WERI-Rb-1 (cell line): ENCODE data around the gene C10orf120.

Source experiments
- DNase-seq: peaks from one replicate; pipeline ENCODE4 v3.0.0-alpha.2; 2020
- H3K27ac ChIP-seq: fragments of 250-450 bp; sonication (Bioruptor Pico); 2 replicates; pipeline ENCODE4 v1.5.1; 2020; ENCODE audit warnings: mild to moderate bottlenecking, moderate library complexity
- H3K27me3 ChIP-seq: fragments of 250-450 bp; sonication (Bioruptor Pico); 2 replicates; pipeline ENCODE4 v1.5.1; 2021; ENCODE audit warnings: mild to moderate bottlenecking, low read depth, moderate library complexity; ENCODE audit not compliant: insufficient read depth, severe bottlenecking
- H3K36me3 ChIP-seq: fragments of 250-450 bp; sonication (Bioruptor Pico); 2 replicates; pipeline ENCODE4 v1.5.1; 2020; ENCODE audit warnings: mild to moderate bottlenecking, moderate library complexity
- H3K4me3 ChIP-seq: 2 replicates; pipeline ENCODE4 v1.5.1; 2011; ENCODE audit warnings: low read depth, mild to moderate bottlenecking, control low read depth, low read length
- H3K9me3 ChIP-seq: fragments of 250-450 bp; sonication (Bioruptor Pico); 2 replicates; pipeline ENCODE4 v1.5.1; 2021; ENCODE audit warnings: mild to moderate bottlenecking, moderate library complexity; ENCODE audit not compliant: severe bottlenecking
- TF ChIP-seq, protein P1 (sequence below): IDR thresholded peaks from 2 replicates; pipeline ENCODE4 v1.5.1; 2011; ENCODE audit warnings: low read depth, mild to moderate bottlenecking, control low read depth, inconsistent platforms, low read length

Gene C10orf120

DNA sequence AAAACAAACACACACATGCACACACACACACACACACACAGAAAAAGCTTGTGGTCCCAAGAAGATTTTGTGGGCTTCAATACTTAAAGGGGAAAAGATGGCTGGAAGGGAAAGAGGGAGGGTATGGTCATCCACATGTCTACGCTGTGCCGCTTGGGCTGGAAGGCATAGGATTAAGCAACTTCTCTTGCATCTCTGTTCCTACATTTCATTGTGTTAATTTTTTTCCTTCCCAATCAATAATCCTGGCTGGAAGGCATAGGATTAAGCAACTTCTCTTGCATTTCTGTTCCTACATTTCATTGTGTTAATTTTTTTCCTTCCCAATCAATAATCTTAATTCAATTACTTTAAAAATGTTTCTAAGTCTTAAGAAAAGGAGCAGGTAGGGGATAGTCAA, 30.6 kb downstream of the C10orf120 start:
- H3K4me3 ChIP-seq = no peak overlapping the region
- H3K27me3 ChIP-seq = peaks cover 90% of the 10 kb centered on the region
- TF ChIP-seq, protein P1, sequence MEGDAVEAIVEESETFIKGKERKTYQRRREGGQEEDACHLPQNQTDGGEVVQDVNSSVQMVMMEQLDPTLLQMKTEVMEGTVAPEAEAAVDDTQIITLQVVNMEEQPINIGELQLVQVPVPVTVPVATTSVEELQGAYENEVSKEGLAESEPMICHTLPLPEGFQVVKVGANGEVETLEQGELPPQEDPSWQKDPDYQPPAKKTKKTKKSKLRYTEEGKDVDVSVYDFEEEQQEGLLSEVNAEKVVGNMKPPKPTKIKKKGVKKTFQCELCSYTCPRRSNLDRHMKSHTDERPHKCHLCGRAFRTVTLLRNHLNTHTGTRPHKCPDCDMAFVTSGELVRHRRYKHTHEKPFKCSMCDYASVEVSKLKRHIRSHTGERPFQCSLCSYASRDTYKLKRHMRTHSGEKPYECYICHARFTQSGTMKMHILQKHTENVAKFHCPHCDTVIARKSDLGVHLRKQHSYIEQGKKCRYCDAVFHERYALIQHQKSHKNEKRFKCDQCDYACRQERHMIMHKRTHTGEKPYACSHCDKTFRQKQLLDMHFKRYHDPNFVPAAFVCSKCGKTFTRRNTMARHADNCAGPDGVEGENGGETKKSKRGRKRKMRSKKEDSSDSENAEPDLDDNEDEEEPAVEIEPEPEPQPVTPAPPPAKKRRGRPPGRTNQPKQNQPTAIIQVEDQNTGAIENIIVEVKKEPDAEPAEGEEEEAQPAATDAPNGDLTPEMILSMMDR = no peak
- H3K36me3 ChIP-seq = no peaks in the 10 kb centered on the region
- DNase-seq = no peak
- no peak overlapping the region for H3K27ac ChIP-seq
- no peaks in the 10 kb centered on the region for H3K9me3 ChIP-seq

DNA sequence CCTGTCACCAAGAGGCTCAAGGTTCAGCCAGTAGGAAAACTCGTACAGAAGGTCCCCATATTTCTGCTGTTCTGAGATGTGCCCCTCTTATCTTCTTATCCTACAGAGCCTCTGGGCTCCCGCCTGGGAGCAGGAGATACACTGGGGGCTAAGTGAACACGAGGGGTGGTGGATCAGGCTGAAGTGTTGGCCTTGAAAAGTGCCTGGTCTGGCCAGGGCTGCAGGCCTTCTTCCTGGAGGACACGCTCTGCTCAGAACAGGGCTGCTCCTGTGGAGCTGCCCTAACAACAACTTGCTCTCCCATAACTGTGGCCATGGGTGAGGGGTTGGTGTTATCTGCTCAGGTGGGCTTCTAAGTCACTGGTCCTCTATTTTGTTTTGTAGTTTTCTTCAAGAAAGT, 33.7 kb downstream of the C10orf120 start:
- H3K27me3 ChIP-seq = peaks cover 87% of the 10 kb centered on the region
- no peak for DNase-seq
- no peak overlapping the region for H3K27ac ChIP-seq
- no peaks in the 10 kb centered on the region for H3K9me3 ChIP-seq
- TF ChIP-seq, protein P1 = no peak
- H3K4me3 ChIP-seq = no peak overlapping the region
- H3K36me3 ChIP-seq = no peaks in the 10 kb centered on the region

DNA sequence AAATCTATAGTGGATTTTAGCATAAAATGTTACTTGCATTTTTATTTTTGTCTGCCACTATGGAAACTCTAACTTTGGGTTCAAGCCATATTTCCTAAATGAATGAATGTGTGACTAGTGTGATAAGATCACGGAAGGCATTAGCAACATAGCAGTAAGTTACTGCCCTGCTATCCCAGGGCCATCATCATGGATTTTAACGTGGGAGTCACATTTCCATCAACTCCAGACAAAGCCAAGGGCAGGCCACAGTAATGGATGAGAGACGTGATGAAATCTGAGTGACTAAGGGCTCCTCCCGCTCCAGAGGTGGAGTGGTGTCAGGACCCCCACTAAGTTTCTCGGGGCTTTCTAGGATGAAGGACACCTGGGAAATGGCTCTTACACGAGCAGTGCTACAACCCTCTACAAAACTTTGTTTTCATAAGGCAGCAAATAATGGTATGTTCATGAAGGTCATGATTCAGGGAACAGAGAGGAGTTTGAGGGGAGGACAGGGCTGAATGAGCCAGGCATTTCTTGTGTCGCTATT, 34.3 kb downstream of the C10orf120 start:
- Histone ChIP-seq H3K4me3 (no peak overlapping the region), H3K36me3 (no peaks in the 10 kb centered on the region), H3K27ac (no peak overlapping the region), H3K27me3 (peaks cover 89% of the 10 kb centered on the region), H3K9me3 (no peaks in the 10 kb centered on the region)
- TF ChIP-seq, protein P1 = no peak
- DNase-seq = no peak

DNA sequence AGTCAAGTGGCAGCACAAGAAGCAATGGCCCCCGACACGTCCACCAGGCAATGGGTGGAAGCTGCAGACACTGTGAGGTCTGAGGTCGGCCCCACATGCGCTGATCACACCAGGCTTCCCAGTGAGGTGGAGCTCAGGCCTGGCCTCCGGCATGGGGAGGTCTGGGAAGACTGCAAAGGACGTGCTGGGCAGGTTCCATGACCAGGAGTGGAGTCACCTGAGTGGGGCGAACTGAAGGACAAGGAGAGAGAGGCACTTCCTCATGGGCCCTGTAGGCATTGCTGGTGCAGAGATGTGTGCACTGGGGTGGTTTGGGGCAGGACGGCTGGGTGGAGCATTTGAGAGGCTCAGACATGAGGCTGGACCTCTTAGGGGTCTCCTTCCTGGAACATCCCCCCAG, 35.1 kb downstream of the C10orf120 start:
- Histone ChIP-seq H3K9me3 (no peaks in the 10 kb centered on the region), H3K4me3 (no peak overlapping the region), H3K27me3 (peaks cover 93% of the 10 kb centered on the region), H3K27ac (no peak overlapping the region), H3K36me3 (no peaks in the 10 kb centered on the region)
- TF ChIP-seq, protein P1 = no peak
- DNase-seq = no peak

DNA sequence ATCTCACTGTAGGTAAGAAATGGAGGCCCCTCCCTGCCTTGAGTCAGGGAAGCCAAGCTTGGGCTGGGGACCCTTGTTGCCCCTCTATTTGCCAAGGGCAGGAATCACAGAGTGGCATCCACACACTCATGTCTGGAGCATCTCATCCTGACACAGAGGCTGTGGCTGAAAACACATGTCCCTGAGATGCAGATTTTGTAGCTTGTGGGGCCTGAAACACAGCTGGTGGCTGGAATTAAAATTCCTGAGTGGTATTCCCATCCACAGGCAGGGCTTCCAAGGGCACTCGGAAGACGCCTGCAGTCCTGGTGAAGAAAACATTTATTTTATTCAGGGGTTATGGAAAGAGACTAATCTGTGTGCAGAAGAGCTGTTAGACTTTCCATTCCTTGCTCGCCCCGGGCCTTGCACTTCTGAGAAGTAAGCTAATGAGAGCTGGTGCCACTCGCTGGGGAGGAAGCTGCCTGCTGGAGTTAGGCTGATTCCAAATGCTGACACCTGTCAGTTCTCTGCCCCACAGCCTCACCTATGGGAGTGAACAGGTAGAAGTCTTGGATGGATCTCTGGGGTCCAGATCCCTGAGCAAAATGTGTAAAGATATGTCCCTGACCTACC, 36.0 kb downstream of the C10orf120 start:
- H3K4me3 ChIP-seq = no peak overlapping the region
- TF ChIP-seq, protein P1 = no peak
- H3K36me3 ChIP-seq = no peaks in the 10 kb centered on the region
- H3K27me3 ChIP-seq = peaks cover 95% of the 10 kb centered on the region
- H3K27ac ChIP-seq = no peak overlapping the region
- DNase-seq = no peak
- no peaks in the 10 kb centered on the region for H3K9me3 ChIP-seq

DNA sequence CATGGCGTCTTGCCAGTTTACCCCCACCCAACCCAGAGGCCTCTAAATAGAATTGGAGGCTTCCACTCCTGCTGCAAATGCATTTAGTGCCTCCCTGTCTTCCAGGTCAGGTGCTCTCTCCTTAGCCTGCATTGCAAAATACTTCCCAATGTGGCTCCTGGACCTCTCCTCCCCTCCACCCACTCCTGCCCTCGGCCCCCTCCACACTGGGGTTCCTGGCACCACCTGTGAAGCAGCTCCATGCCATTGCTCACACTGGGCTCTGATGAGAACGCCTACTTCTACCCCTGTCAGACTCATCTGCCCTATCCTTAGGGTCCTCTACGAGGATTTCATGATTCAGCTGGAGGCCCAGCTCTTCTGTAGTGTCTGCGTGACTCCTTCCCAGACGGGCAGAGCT, 37.4 kb downstream of the C10orf120 start:
- H3K27me3 ChIP-seq = peaks cover 94% of the 10 kb centered on the region
- DNase-seq = no peak
- no peaks in the 10 kb centered on the region for H3K9me3 ChIP-seq
- TF ChIP-seq, protein P1 = no peak
- H3K4me3 ChIP-seq = no peak overlapping the region
- H3K27ac ChIP-seq = no peak overlapping the region
- no peaks in the 10 kb centered on the region for H3K36me3 ChIP-seq
